Glomerular visceral epithelial cell (primary cell): ENCODE results near the gene PRX.
"Not testable (repeated sequence)": the region's sequence is repeated elsewhere in the genome, so short reads cannot be mapped to it uniquely, and the experiment has no call there.

Experiments
- DNase-seq: peaks from one replicate; pipeline ENCODE4 v3.0.0-alpha.2; 2016; ENCODE audit errors: extremely low spot score

PRX gene

DNA sequence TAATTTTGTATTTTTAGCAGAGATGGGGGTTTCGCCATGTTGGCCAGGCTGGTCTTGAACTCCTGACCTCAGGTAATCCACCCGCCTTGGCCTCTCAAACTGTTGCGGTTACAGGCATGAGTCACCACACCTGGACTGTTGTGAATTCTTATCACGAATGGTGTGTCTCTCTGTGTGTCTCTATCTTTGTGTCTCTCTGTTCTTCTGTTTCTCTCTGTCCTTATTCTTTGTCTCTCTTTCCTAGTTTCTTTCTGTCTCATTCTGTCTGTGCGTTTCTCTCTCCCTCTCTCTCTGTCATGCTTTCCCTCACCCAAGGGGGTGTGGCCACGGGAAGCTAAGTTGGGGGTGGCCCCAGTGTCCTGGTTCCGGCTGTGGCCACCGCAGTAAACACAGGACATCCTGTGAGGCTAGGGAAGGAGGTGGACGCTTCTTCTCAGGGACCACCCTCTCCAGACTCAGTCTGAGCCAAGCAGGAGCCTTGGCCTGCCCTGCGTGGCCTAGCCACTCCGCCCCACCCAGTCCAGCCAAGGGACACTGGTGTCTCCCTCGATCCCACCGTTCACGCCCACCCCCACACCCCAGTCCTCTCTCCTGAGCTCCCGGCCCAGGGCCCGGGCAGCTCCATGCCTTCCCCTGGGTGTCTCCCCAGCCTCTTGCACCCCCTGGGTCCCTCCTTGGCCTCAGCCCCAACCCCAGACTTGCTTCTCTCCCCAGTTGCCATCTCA is 3.9 kb upstream of the PRX start:
- DNase-seq, result peak; percentile 32

DNA sequence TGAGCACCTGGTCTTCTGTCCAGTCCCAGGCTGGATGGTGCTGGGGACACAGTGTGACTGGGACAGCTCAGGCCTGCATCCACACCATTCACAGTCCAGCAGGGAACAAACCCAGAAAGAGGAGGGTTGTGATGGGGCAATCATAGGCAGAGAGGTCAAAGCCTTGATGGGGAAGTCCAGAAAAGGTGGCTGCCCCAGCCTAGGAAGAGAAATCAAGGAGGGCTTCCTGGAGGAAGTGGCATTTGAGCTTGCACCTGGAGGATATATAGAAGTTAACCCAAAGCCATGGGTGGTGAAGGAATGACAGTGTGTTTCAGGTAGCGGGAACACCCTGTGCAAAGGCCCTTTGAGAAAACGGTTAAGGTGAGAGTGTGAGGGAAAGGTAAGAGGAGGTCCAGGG is 2.6 kb upstream of the PRX start:
- DNase-seq, result no peak

DNA sequence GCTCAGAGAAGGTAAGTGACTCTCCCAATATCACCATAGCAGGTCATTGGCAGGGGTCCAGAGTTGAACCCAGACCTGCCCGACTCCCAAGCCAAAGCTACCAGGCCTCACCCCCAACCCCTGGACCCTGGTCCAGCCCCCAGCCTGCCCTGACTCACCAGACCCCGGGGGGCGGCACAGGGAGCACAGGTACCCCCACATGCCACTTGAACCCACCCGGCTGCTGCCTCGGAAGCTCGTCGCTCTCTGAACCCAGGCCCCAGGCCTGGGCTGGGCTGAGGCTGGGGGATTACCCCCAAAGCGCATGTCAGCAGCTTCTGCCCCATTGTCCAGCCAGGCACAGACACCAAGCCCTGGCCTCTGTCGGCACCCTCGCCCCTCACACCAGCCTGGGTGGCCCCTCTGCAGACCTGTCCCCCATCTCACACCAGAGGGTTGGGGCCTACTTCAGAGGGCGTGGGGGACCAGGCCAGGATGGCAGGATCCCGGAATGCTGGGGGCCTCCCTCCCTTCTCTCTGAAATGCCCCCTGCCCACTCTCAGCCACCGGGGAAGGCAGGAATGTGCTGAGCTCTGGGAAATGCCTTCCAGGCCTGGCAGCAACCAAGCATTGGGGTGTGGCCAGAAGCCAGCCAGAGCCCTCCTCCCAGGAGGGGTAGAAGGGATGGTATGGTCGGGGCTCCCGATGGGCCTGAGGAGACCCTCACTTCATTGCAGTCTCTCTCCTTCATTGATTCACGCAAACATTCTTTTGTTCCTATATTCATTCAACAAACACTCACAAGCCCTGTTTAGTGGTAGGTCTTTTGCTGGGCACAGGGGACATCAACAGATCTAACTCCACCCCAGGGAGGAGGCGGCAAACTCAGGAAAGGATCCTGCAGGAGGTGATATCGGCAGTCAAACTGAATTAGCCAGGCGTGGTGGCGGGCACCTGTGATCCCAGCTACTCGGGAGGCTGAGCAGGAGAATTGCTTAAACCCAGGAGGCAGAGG is 1.7 kb upstream of the PRX start:
- DNase-seq, result no peak

DNA sequence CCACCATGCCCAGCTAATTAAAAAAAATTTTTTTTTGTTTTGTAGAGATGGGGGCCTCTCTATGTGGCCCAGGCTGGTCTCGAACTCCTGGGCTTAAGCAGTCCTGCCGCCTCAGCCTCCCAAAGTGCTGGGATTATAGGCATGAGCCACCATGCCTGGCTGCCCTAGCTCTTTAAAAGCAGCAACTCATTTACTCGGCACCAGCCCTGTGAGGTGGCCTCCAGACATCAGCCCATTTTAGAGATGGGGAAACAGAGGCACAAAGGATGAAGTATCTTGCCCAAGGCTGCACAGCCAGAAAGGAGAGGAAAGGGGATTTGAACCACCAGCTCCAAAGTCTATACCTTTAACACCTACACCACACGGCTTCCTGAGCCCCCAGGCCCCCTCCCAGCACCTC is 312 bp downstream of the PRX start:
- DNase-seq, result no peak

DNA sequence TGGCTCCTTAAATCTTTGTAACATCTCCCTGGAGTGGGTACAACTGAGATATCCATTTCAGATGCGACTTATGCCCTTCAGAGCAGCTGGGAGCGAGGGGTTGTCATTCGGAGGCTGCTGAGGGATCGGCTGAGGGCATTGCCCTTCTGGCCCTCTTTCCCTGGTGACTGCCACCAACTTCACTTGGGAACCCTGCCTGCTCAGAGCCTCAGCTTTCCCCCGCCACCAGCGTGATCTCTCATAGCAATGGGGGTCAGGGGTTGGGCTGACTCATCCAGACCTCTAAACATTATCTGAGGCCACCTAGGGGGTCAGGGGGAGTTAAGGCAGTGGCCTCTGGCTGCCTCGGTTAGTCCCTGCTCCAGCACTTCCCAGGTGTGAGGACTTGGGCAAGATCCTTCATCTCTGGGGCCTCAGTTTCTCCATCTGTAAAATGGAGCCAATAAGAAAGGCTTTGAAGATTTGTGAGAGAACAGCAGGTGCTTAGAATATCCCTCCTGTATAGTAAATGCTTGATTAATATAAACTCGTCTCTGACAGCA is 1.1 kb downstream of the PRX start:
- no peak for DNase-seq

DNA sequence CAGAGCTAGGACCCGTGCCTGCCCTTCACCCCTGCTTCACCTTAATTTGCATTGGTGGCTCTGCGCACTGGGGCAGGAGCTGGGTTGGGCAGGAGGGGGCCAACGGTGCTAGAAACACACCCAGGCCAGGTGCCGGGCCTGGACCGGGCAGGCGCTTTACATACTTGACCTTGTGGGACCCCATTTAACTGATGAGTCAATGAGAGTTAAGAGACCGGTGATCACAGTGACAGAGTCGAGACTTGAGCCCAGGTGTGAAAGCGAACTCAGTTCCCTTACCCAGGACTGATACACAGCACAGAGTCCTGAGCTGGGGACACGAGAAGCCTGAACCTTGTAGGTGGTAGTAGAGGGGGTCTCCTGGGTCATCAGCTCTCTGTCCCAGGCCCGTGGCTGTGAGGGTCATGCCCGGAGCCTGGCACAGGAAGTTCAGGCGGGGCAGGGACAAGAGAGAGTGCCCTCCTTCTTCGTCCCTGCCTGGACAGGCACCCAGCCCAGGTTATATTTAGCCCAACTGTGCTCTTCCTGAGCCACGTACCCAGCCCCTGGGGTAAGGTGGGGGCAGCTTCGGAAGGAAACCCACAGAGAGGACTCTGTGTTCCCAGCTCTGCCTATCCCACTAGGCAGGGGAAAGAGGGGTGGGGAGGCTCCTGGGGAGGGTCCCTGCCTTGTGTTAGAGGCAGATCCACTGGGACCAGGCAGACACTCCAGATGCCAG is 1.9 kb downstream of the PRX start:
- DNase-seq, result no peak

DNA sequence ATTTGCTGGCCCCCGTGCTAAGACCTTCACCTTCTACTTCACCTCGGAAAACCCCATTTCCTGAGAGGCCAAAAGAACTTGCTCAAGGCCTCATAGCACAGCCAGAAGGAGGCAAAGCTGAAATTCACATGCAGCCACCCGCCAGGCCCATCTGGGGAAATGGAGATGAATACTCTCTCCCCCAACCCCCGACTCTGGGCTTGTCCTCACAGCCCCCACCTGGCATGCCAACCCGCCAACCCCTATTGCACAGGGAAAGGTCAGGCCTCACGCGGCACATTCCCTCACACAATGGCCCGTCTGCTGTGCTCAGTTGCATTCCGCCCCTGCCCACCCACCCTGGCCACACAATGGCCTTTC is 3.2 kb downstream of the PRX start:
- DNase-seq, result no peak

DNA sequence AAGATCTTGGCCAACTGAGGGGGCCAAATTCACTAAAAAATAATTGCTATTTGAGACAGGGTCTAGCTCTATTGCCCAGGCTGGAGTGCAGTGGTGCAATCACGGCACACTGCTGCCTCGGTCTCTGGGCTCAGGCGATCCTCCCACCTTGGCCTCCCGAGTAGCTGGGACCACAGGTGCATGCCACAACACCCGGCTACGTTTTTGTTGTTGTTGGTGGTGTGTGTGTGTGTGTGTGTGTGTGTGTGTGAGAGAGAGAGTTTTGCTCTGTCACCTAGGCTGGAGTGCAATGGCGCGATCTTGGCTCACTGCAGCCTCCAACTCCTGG is 4.6 kb downstream of the PRX start:
- not testable (repeated sequence) for DNase-seq

DNA sequence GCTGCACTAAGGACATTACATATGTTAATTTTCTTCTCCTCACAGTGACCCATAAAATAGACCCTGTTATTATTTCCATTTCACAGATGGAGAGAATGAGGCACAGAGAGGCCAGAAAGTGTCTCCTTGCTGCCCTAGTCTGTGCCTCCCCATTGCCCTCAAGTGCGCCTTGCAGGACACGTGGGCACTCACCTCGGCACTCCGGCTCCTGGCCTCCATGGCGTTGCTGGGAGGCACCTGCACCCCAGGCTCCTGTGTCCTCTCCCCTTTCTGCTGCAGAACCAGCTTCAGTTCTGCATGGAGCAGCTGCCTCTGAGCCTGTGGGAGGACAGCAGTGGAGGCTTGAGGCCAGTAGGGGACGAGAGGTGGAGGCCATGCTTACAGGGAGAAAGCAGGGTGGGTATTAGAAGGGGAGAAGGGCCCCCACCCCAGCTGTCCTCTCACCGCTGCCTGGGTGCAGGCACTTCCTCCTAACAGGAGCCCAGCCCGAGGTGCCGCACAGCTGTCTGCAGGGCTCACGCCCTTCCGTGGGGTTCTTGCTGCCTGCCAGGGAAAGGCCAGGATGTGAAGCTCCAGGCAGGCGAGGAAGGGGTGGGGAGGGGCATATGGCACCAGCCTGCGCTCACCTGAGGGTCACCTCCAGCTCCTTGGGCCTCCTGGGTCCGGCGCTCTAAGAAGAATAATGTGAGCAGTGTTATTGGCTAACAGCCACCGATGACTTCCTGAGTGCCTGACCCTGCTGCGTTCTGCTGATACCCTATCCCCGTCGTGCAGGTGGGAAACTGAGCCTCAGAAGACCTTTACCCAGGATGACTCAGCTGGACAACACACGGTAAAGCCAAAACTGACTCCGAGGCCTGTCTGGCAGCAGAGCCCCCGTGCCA is 5.2 kb downstream of the PRX start:
- DNase-seq, result no peak

DNA sequence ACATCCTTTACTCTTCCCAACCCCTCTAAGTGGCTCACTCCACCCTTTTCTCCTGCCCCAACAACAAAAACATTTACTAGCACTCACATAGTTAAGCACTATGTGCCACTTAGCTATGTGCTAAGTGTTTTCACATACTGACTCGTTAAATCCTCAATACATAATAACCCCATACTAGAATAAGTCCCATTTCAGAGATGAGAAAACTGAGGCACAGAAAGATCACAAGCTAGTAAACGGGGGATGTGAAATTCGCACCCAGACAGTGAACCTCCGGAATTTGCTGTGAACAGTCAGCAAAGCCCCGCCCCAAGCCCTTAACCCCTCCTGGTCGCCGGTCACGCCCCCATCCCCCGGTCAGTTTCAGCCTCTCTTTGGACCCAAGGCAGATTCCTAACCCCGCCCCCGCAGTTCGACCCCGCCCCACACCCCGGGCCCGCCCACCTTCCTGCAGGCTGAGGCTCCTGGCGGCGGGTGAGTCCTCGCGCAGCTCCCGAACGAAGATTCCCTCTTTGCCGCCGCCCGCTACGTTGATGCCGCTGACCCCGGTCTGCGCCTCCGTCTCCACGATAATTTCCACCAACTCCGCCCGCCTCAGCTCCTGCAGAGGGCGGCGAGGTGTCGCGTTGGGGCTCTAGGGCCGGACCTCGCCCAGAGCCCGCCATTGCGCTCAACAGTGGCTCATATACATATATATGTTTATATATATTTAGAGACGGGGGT is 9.8 kb downstream of the PRX start:
- peak; percentile 95 for DNase-seq

DNA sequence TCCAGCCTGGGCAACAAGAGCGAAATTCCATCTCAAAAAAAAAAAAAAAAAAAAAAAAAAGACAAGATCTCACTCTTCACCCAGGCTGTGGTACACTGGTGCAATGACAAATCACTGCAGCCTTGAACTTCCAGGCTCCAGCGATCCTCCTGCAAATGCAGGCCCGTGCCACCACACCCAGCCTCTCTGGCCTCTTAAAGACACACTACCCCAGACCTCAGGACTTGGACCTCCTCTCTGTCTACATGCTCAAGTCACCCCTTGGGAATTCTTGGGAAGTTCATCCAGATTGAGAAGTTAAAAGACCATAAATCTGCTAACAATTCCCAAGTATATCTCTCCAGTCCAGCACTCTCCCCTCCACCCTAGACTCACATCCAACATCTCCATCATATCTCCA is 12.6 kb downstream of the PRX start:
- no peak for DNase-seq

DNA sequence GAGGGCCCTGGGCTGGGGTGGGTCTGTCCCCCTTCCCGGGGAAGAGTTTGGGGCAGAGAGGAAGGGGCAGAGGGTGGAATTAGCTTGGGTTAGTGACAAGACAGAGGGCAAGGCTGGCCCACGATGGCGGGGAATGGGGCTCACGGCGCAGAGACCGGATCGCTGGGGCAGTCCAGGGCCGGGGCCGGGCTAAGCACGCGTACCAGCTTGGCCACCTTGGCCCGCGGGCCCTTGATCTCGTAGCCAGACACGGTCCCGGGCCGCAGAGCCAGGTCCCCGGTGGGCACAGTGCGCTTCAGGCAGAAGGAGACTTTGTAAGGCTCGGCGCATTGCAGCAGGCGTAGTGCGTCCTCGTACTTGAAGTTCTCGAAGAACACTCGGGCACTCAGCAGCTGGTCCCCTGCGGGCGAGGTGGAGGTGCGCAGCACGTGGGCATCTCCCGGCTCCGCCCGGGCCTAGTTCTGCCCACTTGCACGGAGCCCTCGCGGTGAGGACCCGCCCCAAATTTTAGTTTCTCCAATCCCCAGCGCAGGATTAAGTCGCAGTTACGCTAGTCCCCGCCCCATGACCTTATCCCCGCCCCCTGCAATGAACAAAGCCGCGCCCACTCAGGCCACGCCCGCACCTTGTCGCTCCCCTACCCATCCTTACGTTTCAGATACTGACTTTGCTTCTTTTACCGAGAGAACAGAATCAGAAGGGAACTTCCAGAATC is 14.6 kb downstream of the PRX start:
- no peak for DNase-seq

DNA sequence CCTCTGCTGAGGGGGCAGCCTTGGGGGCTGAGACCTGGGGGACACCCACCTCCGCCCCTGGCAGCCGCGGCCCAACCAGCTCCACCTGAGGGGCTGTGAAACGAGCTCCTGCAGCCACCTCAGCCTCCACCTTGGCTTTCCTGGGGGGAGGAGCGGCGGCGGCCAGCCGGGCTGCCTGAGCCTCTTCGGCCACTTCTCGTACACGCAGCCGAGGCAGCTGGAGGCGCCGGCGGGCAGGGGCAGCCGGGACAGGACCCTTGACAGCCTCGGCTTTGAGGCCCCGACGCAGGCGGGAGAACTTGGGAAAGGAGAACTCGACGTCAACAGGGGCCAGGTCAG is 15.6 kb downstream of the PRX start:
- DNase-seq, result no peak

DNA sequence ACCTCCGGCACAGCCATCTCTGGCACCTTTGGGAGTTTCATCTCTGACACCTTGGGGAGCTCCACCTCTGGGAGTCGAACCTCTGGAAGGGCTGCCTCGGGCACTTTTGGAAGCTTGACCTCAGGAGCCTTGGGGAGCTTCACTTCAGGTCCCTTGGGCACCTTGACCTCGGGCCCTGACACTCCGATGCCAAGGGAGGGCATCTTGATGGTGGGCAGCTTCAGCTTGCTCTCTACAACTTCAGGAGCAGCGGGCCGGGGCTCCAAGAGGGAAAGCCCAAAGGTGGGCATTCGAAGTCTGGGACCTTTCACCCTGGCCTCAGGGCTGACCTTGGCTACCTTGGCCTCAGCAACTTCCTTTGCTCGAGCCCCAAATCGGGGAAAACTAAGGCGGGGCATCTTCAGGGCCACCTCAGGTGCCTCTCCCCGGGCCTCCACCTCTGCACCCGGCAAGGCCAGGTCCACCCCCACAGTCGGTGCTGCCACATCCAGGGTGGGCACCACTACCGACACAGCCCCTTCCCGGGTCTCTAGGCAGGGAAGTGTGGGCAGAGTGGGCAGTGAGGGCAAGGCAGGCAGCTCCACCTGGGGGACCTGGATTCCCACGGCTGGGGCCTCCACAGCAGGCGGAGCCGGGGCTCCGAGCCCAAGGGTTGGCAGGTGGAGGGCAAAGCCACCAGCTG is 16.2 kb downstream of the PRX start:
- no peak for DNase-seq

DNA sequence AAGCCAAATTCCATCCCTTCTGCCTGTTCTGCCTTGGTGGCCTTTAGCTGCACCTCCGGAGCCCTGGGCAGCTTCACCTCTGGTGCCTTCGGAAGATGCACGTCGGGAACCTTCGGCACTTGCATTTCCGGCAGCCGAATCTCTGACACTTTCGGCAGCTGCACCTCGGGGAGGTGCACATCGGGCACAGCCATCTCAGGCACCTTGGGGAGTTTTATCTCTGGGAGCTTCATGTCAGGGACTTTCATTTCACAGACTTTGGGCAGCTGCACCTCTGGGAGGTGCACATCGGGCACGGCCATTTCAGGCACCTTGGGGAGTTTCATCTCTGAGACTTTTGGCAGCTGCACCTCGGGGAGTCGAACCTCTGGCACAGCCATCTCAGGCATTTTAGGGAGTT is 17.2 kb downstream of the PRX start:
- DNase-seq, result no peak

DNA sequence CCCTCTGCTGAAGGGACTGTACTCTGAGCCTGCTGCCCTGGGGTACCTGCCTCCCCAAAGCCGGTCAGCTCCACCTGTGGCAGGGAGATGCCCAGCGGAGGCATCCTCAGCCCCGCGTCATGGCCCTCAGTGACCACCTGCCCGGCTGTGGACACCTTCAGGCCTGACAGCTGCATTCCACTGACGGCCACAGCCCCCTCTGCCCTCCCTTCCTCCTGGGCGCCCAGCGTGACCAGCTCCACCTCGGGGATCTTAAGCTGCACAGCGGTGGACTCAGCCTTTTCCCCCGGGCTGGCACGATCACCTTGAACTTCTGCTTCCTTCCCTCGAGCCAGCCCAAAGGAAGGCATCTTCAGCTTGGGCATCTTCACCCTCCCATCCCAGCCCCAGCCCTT is 18.4 kb downstream of the PRX start:
- peak; percentile 32 for DNase-seq

DNA sequence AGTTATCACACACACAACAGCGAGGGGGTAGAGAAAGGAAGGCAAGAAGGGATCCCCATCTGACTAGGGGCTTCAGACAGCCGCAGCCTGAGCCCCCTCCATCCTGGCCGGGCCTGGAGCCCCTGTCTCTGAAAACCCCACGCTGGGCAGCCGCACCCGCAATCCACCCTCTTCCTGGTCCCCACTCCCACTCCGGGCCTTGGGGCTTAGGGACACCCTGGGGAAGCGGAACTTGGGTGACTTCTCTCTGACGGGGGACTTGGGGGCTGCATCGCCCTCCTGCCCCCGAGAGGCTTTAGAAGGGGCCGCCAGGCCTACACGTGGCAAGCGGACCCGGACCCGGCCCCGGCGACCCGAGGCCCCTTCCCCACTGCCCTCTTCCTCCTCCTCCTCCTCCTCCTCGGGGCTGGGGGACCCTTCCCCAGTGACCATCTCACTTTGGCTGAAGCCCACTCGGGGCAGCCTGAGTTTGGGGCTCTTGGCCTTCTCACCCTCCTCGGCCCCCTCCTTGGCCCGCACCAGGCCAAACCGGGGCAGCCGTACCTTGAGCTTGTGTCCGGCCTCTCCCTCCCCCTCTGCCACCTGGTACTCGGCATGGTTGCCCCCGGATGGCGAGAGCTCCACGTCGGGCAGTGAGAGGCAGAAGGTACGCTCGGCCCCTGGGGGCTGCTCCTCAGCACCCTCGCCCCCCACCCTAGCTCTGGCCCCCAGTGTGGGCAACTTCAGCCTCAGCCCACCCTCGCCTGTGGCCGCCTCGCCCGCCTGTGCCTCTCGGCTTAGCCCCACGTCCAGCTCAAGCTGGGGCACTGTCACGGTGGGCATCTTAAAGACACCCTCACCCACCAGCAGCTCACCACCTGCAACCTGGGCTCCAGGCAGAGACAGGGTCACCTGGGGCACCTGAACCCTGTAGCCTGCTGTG is 19.0 kb downstream of the PRX start:
- DNase-seq, result no peak

DNA sequence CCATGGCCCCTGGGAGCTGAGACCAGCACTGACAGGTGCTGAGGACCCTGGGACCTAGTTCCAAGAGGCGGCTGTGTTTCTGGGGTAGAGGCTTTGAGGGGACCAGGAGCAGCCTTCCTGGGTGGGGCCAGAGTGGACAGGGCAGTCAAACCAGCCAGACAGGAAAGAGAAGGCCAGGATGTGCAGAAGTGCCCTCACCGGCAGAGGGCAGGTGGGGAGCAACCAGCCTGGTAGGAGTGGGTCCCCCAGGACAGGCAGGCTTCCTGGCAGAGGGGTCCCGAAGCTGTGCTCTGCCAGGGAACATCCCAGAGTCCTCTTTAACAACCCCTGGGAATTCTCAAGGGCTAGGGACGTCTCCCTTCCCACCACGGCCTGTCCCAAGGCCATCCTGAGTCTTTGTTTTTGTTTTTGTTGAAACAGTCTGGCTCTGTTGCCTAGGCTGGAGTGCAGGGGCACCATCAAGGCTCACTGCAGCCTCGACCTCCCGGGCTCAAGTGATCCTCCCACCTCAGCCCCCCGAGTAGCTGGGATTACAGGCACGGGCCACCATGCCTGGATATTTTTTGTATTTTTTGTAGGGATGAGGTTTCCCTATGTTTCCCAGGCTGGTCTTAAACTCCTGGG is 20.2 kb downstream of the PRX start:
- no peak for DNase-seq
